Panc1 (cell line): ENCODE data around the gene TRAF3IP1. TPM values are rescaled to one million over a fixed set of nuclear protein-coding genes. Genes with fewer than 3 reads are reported as not detected.

Experiments
- ATAC-seq: fragments of 200-7000 bp; cut with Tn5 transposase; 2 replicates; pipeline ENCODE4 v1.9.1; 2020; ENCODE audit warnings: mild to moderate bottlenecking, moderate library complexity
- BruUV-seq: library from RNA; stranded (reverse); fragments of 400-500 nt; replicated peaks from 2 replicates; lab custom pipeline; 2021; lab: Mats Ljungman, UMichigan
- CTCF ChIA-PET: fragments of 300-600 bp; sonication (Branson Sonifier 250); formaldehyde crosslinking; loops from one replicate; lab custom pipeline; 2022; ENCODE audit warnings: antibody characterized with exemption; lab: Charles Lee
- POLR2A ChIA-PET: fragments of 300-600 bp; sonication (Branson Sonifier 250); formaldehyde crosslinking; loops from one replicate; lab custom pipeline; 2022; ENCODE audit warnings: antibody characterized with exemption; lab: Charles Lee
- DNase-seq: peaks from one replicate; pipeline ENCODE4 v3.0.0-alpha.2; 2010; ENCODE audit warnings: low read depth, low spot score
- H3K27ac ChIP-seq: 2 replicates; pipeline ENCODE4 v1.5.1; 2011; ENCODE audit warnings: mild to moderate bottlenecking, low read length, inconsistent platforms
- H3K27me3 ChIP-seq: fragments of 200-500 bp; sonication (Bioruptor generic); 2 replicates; pipeline ENCODE4 v1.6.0; 2014; ENCODE audit warnings: low read length, inconsistent platforms; ENCODE audit not compliant: control insufficient read depth, insufficient read depth
- H3K36me3 ChIP-seq: fragments of 200-500 bp; sonication (Bioruptor generic); 2 replicates; pipeline ENCODE4 v1.5.1; 2014; ENCODE audit warnings: inconsistent platforms, mild to moderate bottlenecking, low read length, moderate library complexity; ENCODE audit not compliant: control insufficient read depth, insufficient read depth
- H3K4me1 ChIP-seq: 2 replicates; pipeline ENCODE4 v1.5.1; 2011; ENCODE audit warnings: inconsistent platforms, mild to moderate bottlenecking, low read length, moderate library complexity; ENCODE audit not compliant: control insufficient read depth, insufficient read depth
- H3K4me3 ChIP-seq, 2 experiments: 2 replicates each; pipeline ENCODE4 v1.5.1; 2011 to 2012; ENCODE audit warnings: low read depth in 2 of 2, low read length in 2 of 2, mild to moderate bottlenecking in 2 of 2, inconsistent platforms in 1 of 2, moderate library complexity in 1 of 2
- H3K9me3 ChIP-seq: fragments of 200-500 bp; sonication (Bioruptor generic); 2 replicates; pipeline ENCODE4 v1.5.1; 2014; ENCODE audit warnings: low read depth, mild to moderate bottlenecking, inconsistent platforms, low read length, moderate library complexity; ENCODE audit not compliant: control insufficient read depth, insufficient read depth
- CTCF ChIP-seq: fragments of 450-650 bp; IDR thresholded peaks from 2 replicates; pipeline ENCODE4 v1.5.1; 2017; ENCODE audit warnings: mild to moderate bottlenecking
- POLR2AphosphoS5 ChIP-seq: IDR thresholded peaks from 2 replicates; pipeline ENCODE4 v1.6.1; 2012; ENCODE audit warnings: mild to moderate bottlenecking, low read depth, low read length, moderate library complexity
- SIN3A ChIP-seq: IDR thresholded peaks from 2 replicates; pipeline ENCODE4 v1.6.1; 2012; ENCODE audit warnings: low read depth, mild to moderate bottlenecking, low read length, moderate library complexity, borderline replicate concordance; ENCODE audit not compliant: insufficient read depth
- TCF7L2 ChIP-seq: IDR thresholded peaks from 2 replicates; pipeline ENCODE4 v1.6.1; 2011; ENCODE audit warnings: mild to moderate bottlenecking, low read depth, low read length, inconsistent platforms
- in situ Hi-C: cut with HindIII; loops from 2 replicates; pipeline ENCODE4 v1.10.0; 2016; ENCODE audit warnings: low sequenced_read_pairs, low pct_unique_long_range_greater_than_20kb
- intact Hi-C: fragments of 100-400 bp; cut with micrococcal nuclease; formaldehyde crosslinking; loops from one replicate; pipeline ENCODE4 v1.10.0; 2022; ENCODE audit not compliant: unreplicated experiment
- total RNA-seq: library from RNA; stranded (reverse); gene quantifications from one replicate; pipeline ENCODE4 v1.2.1, GENCODE V29; 2021; ENCODE audit not compliant: unreplicated experiment
- TF ChIP-seq, protein P1 (sequence below), 2 experiments: IDR thresholded peaks; 2 replicates each; pipeline ENCODE4 v1.6.1; 2011 to 2012; ENCODE audit warnings: low read depth in 2 of 2, control low read depth in 1 of 2, low read length in 1 of 2, mild to moderate bottlenecking in 1 of 2, moderate library complexity in 1 of 2; ENCODE audit not compliant: insufficient read depth in 1 of 2

Gene TRAF3IP1
- total RNA-seq, 1 experiment from 2014 or later, result 23.4 TPM

DNA sequence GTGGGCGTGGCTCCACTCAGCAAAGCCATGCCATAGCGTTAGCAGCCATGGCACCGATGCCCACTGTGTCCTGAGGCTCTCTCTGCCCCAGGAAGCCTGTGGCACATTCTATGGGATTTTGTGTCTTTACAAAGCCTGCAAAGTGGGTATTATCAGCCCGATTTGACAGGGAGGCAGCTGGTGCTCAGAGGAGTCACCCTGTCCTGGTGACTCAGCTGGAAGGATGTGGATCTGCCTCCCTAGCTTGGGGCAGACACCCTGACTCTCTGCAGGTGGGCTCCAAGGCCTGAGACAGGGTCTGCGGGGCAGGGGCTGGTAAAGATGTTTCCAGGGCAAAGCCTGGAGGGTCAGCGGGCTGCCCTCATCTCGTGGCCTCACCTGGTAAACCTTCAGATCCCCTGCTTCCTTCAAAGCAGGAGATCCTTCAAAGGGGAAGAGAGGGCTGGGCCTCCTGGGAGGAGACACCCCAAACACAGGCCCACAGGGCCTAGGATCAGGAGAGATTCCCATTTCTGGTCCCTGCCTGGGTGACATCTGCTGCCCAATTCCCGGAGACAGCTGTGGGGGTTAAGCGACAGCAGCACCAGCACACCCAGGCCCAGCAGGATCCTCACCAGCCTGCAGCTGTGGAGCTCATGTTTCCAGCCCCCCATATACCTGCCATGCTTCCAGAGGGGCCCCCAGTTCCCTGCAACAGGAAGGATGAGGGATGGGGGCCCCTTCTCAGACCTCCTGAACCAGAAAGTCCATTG, 103.4 kb downstream of the TRAF3IP1 start:
- Histone ChIP-seq H3K27me3 (no peaks in the 10 kb centered on the region), H3K4me3 (no peak overlapping the region), H3K27ac (no peak overlapping the region), H3K9me3 (no peaks in the 10 kb centered on the region), H3K36me3 (no peaks in the 10 kb centered on the region; the same call in 1 of the 2 replicates), H3K4me1 (peaks cover 20% of the 10 kb centered on the region)
- no peak for ATAC-seq
- BruUV-seq, result no TSS peak
- no peak for DNase-seq
- TF ChIP-seq, protein P1, sequence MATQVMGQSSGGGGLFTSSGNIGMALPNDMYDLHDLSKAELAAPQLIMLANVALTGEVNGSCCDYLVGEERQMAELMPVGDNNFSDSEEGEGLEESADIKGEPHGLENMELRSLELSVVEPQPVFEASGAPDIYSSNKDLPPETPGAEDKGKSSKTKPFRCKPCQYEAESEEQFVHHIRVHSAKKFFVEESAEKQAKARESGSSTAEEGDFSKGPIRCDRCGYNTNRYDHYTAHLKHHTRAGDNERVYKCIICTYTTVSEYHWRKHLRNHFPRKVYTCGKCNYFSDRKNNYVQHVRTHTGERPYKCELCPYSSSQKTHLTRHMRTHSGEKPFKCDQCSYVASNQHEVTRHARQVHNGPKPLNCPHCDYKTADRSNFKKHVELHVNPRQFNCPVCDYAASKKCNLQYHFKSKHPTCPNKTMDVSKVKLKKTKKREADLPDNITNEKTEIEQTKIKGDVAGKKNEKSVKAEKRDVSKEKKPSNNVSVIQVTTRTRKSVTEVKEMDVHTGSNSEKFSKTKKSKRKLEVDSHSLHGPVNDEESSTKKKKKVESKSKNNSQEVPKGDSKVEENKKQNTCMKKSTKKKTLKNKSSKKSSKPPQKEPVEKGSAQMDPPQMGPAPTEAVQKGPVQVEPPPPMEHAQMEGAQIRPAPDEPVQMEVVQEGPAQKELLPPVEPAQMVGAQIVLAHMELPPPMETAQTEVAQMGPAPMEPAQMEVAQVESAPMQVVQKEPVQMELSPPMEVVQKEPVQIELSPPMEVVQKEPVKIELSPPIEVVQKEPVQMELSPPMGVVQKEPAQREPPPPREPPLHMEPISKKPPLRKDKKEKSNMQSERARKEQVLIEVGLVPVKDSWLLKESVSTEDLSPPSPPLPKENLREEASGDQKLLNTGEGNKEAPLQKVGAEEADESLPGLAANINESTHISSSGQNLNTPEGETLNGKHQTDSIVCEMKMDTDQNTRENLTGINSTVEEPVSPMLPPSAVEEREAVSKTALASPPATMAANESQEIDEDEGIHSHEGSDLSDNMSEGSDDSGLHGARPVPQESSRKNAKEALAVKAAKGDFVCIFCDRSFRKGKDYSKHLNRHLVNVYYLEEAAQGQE (IDR thresholded peaks at IDR 0.05; ENCODE audit: insufficient read depth in 1 of 2, low read depth in 2 of 2, low read length in 1 of 2), result no peak
- TF ChIP-seq SIN3A (no peak), TCF7L2 (no peak), POLR2AphosphoS5 (no peak)
- CTCF ChIA-PET, result no interaction called here
- in situ Hi-C loops (no loop called here), intact Hi-C loops (no loop called here)
- POLR2A ChIA-PET, result no interaction called here

- Histone ChIP-seq H3K9me3 (no peaks in the 10 kb centered on the region), H3K27me3 (no peaks in the 10 kb centered on the region), H3K4me1 (peaks cover 20% of the 10 kb centered on the region), H3K36me3 (no peaks in the 10 kb centered on the region; the same call in 1 of the 2 replicates), H3K4me3 (no peak overlapping the region), H3K27ac (no peak overlapping the region)
- BruUV-seq, result no TSS peak
- ATAC-seq (no peak), DNase-seq (no peak)
- intact Hi-C loops (no loop called here), in situ Hi-C loops (no loop called here)
- TF ChIP-seq SIN3A, result no peak
- CTCF ChIA-PET, result no interaction called here
- POLR2A ChIA-PET, result no interaction called here
These were observed 104.0 kb downstream of the TRAF3IP1 start for GRCh38 chr2:238424313-238424700.

DNA sequence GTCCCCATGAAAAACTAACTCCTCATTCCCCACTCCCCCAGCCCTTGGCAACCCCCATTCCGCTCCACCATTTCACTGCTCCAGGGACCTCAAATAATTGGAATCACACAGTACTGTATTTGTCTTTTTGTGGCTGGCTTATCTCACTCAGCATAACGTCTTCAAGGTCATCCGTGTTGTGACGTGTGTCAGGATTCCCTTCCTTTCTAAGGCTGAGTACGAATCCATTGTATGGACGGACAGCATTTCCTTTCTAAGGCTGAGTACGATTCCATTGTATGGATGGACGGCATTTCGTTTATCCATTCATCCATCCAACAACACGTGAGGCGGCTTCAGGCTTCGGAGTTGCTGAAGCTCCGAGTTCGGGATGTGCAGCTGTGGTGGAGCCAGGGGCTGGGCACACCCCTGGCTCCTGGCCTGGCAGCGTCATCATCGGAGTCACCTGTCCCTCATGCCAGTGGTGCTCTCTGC, 105.2 kb downstream of the TRAF3IP1 start:
- Histone ChIP-seq H3K4me1 (peaks cover 20% of the 10 kb centered on the region), H3K27me3 (no peaks in the 10 kb centered on the region), H3K9me3 (0 out of 2 replicates have a peak, but pooled peaks cover 4% of the 10 kb centered on the region), H3K4me3 (peak overlapping the region; percentile 92 to 94), H3K27ac (peak overlapping the region; percentile 92), H3K36me3 (no peaks in the 10 kb centered on the region; the same call in 1 of the 2 replicates)
- in situ Hi-C loops (no loop called here), intact Hi-C loops (no loop called here)
- ChIA-PET POLR2A (interaction anchor here (1.2 kb wide), 1 partner anchor 23 kb away, joined by 3 read pairs; no protein-coding TSS in a partner anchor), CTCF (no interaction called here)
- BruUV-seq, result no TSS peak
- TF ChIP-seq SIN3A, result no peak
- TF ChIP-seq, protein P1 (IDR thresholded peaks at IDR 0.05; ENCODE audit: insufficient read depth in 1 of 2, low read depth in 2 of 2, low read length in 1 of 2), result no peak
- TF ChIP-seq TCF7L2, result no peak
- no peak for TF ChIP-seq POLR2AphosphoS5
- TF ChIP-seq CTCF, result no peak
- no peak; the same call in 1 of the 2 replicates for ATAC-seq
- no peak for DNase-seq
